GM21423 (cell line): ENCODE data around the gene FAM241A.

ENCODE experiments used
- ATAC-seq: cut with Tn5 transposase; IDR thresholded peaks from one replicate; pipeline ENCODE4 v1.9.1; 2021; ENCODE audit warnings: mild to moderate bottlenecking, moderate library complexity; ENCODE audit not compliant: unreplicated experiment

The FAM241A gene

DNA sequence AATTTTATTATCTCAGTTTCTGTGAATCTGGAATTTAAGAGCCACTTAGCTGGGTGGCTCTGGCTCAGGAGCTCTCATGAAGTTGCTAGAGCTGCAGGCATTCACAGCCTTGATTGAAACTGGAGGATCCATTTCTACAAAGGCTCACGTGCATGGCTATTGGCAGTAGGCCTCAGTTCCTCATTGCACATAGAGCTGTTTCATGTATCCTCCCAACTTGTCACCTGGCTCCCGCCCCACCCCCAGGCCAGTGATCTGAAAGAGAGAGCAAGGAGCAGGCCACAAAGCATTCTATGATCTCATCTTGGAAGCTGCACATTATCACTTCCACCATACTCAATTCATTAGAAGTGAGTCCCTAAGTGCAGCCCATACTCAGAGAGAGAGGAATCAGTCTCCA, 67.8 kb downstream of the FAM241A start:
- no peak for ATAC-seq

GRCh38 chr4:112213856-112214255, 68.6 kb downstream of the FAM241A start:
- ATAC-seq: no peak

- no peak for ATAC-seq
These were observed 69.4 kb downstream of the FAM241A start for GRCh38 chr4:112214390-112215264.

DNA sequence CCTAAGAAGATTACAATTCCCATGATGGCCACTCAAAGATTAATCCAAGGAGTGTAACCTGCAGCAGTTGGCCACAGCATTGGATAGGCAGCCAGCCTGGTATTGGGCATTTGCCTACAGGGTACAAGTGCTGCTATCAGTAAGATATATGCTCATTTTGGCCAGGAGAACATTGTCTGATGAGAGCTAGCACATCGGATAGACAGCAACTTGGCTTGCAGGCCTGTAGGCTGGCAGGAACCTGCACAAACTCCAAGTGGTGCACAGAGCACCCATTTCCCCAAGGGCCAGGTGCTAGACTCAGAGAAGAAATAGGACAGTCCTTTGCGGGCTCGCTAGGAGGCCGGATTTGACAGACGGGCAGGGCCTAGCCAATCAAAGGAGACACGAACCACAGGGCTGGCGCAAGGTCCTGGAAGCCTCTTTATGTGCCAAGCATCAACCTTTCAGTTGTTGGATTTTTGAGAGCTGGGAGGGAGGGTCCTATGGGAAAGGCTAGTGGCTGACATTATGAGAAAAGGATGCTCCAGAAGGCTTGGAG, 74.6 kb downstream of the FAM241A start:
- no peak for ATAC-seq

DNA sequence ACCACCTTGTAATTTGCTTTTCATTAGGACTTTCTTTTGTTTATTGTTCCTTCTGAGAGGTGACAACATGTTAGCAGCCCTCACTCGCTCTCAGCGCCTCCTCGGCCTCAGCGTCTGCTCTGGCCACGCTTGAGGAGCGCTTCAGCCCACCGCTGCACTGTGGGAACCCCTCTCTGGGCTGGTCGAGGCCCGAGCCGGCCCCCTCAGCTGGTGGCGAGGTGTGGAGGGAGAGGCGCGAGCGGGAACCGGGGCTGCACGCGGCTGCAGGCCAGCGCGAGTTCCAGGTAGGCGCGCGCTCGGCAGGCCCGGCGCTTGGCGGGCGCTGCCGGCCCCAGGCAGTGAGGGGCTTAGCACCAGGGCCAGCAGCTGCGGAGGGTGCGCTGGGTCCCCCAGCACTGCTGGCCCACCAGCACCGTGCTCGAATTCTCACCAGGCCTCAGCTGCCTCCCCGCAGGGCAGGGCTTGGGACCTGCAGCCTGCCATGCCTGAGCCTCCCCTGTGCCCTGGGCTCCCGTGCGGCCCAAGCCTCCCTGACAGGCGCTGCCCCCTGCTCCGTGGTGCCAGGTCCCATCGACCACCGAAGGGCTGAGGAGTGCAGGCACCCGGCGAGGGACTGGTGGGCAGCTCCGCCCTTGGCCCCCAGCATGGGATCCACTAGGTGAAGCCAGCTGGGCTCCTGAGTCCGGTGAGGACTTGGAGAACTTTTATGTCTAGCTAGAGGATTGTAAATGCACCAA, 77.1 kb downstream of the FAM241A start:
- no peak for ATAC-seq

- ATAC-seq: no peak
These were observed 79.9 kb downstream of the FAM241A start for GRCh38 chr4:112225157-112225556.

DNA sequence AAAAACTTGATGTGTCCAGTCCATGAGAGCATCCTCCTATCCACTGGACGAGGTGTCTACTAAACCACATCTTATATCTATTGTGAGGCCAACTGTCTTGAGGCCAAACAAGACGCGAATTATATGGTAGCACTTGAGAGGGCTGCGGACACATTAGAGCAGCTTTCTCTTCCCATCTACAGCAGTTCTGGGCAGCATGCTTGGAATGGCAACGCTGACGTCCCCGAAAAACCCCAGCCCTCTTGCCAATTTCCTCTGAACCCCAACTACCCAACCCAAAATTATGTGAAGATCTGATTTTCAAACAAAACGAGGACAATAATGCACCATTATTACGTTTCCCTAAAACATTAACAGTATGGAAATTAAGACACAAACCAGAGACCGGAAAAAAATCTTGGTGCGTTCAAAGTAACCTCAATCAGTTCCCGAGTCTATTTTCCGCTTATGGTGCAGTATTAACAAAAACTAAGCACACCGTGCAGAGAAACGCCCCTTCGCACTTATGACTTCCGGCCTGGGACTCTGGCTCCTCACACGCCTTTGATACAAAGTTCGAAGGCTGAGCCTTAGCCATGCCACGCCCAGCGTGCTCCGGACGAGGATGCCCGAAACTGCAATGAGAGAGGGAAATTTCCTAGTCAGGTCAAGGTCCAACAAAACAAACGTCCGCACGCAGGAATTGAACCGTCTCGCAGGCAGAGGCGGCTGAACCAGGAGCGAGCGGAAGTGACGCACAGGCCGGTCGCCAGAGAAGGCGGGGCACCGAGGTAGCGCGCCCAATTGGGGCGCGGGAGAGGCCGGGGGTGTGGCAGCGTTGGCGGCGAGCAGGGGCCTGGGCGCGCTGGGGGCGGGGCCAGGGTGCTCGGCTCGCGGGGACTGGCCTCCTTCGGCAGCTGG, 85.9 kb downstream of the FAM241A start:
- peak; percentile 84 for ATAC-seq

- peak; percentile 62 for ATAC-seq
These were observed 86.8 kb downstream of the FAM241A start, which contains the start of gene AP1AR for GRCh38 chr4:112231779-112232713. AP1AR (plus strand) TSS chr4:112231787; CDS start chr4:112232092, 305 bp downstream.

DNA sequence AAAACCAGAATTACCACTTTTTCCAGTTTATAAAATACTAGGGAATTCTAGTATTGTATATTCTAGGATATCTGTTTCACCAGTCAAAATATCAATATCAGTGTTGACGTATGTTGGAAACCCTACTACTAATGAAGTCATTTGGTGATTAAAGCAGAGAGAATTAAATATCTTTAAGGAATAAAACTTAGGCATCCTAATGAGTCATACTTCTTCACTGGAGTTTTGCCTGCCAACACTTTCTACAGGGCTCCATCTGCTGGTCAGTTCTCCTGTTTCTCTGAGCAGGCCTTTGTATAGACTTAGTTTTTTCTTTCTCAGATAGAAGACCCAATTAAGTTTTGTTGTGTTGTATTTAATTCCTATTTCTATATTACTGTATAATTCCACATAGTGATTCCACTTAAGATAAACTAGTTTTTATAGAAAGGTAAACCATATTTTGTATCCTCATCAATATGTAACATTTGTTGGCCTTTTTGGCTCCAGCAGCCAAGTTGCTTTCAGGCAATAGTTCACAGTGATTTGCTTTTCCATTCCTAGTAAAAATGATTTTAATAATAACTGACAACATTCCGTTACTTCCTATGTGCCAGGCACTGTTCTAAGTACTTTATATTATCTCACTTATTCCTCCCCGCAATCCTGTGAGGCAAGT, 89.8 kb downstream of the FAM241A start:
- ATAC-seq: no peak

- no peak for ATAC-seq
These were observed 90.8 kb downstream of the FAM241A start for GRCh38 chr4:112236040-112236439.

GRCh38 chr4:112238833-112239232, 93.6 kb downstream of the FAM241A start:
- ATAC-seq: no peak
